ENCODE results near the gene RPRD1B. TPM values are rescaled to one million over a fixed set of nuclear protein-coding genes. Genes with fewer than 3 reads are reported as not detected.

Gene RPRD1B
- total and polyA plus RNA-seq, 2 of the 13 experiments (the other 11 are each of a cell fraction or from before 2014, with no cell fraction given): 31.1 to 41.5 TPM

GRCh38 chr20:37986873-37987601 is 46.5 kb upstream of the RPRD1B start (continued):
- TF ChIP-seq SOX13 (IDR thresholded peaks at IDR 0.05) (no peak), SOX13 (CRISPR knock-in tag; conservative IDR thresholded peaks at IDR 0.05 in 1 of 2, IDR thresholded peaks at IDR 0.05 in 1 of 2) (peak in 1 of 2 experiments; percentile 49; a peak in 1 of 4 replicates), HMGA1 (CRISPR knock-in tag; conservative IDR thresholded peaks at IDR 0.05) (no peak), ZNF501 (CRISPR knock-in tag; IDR thresholded peaks at IDR 0.05) (0 out of 2 replicates have a peak, but pooled peaks have one; percentile 25), ZNF580 (CRISPR knock-in tag; IDR thresholded peaks at IDR 0.05; ENCODE audit: borderline replicate concordance, low read depth) (peak; percentile 46; the same call in 1 of the 2 replicates)

- Histone ChIP-seq H3K79me2 (ENCODE audit: insufficient read depth, low read length) (no peaks in the 10 kb centered on the region), H3K27me3 (ENCODE audit: control insufficient read depth in 1 of 2, insufficient read depth in 2 of 2, low read length in 2 of 2) (no peaks in the 10 kb centered on the region), H3K4me3 (replicated peaks in 1 of 3; ENCODE audit: insufficient read depth in 1 of 3, low read depth in 2 of 3, low read length in 3 of 3) (no peak overlapping the region), H3K4me1 (ENCODE audit: insufficient read depth, low read length) (peaks cover 77% of the 10 kb centered on the region), H3K4me2 (ENCODE audit: low read depth, low read length) (0 out of 2 replicates have a peak overlapping the region, but pooled peaks have one; percentile 61), H4K20me1 (ENCODE audit: insufficient read depth, low read length) (0 out of 2 replicates have a peak, but pooled peaks cover 2% of the 10 kb centered on the region), H2AFZ (ENCODE audit: low read length) (no peak overlapping the region), H3K27ac (ENCODE audit: extremely low read length, insufficient read depth, low read length) (peak overlapping the region; percentile 62), H3K9me3 (ENCODE audit: low read length) (no peaks in the 10 kb centered on the region), H3K36me3 (replicated peaks in 1 of 2; ENCODE audit: control insufficient read depth in 1 of 2, insufficient read depth in 2 of 2, low read length in 2 of 2) (peaks cover 12 to 35% of the 10 kb centered on the region in 2 experiments), H3K9ac (ENCODE audit: insufficient read depth, low read depth, low read length) (no peak overlapping the region)
- TF ChIP-seq MZF1 (CRISPR knock-in tag; IDR thresholded peaks at IDR 0.05; ENCODE audit: borderline replicate concordance) (no peak), NFATC3 (CRISPR knock-in tag; IDR thresholded peaks at IDR 0.05) (no peak; the same call in 1 of the 2 replicates), NRL (CRISPR knock-in tag; IDR thresholded peaks at IDR 0.05; ENCODE audit: borderline replicate concordance) (0 out of 2 replicates have a peak, but pooled peaks have one; percentile 19), ETV5 (CRISPR knock-in tag; IDR thresholded peaks at IDR 0.05; ENCODE audit: borderline replicate concordance) (no peak), MXI1 (IDR thresholded peaks at IDR 0.05; ENCODE audit: borderline replicate concordance, low read depth, low read length) (no peak), IKZF5 (CRISPR knock-in tag; IDR thresholded peaks at IDR 0.05) (0 out of 2 replicates have a peak, but pooled peaks have one; percentile 0)
- DNase-seq (ENCODE audit: low spot score) (no peak), FAIRE-seq (no peak), ATAC-seq (no peak)
- CTCF ChIA-PET (ENCODE audit: low intra/inter-chr PET ratio, low total read pairs): no interaction called here
- 86% methylated on average over 12 of the region's 12 CpGs for WGBS (ENCODE audit: low lambda C conversion rate)
- intact Hi-C loops (cut with micrococcal nuclease; ENCODE audit: unreplicated experiment) (no loop called here), in situ Hi-C loops (cut with HindIII; ENCODE audit: extremely low pct_ligation_motif_present, low pct_unique_long_range_greater_than_20kb) (no loop called here)
- POLR2A ChIA-PET: interaction anchor here (1.0 kb wide), 1 partner anchor 447 kb away, joined by 3 read pairs; the partner anchor contains the start of gene SNHG17
- no TSS peak for BruUV-seq (replicated peaks)
Measured at GRCh38 chr20:37987602-37988290, 45.8 kb upstream of the RPRD1B start.
